HEK293 (cell line): Measurements from ENCODE around the gene GSTT4.

Source experiments
- CTCF ChIA-PET: fragments of 350-600 bp; formaldehyde crosslinking; extraction: SDS; loops from one replicate; lab custom pipeline; 2021; ENCODE audit warnings: antibody characterized with exemption; lab: Yijun Ruan, JAX
- POLR2A ChIA-PET: fragments of 300-600 bp; formaldehyde crosslinking; extraction: SDS; loops from one replicate; lab custom pipeline; 2020; ENCODE audit warnings: antibody characterized with exemption, inconsistent platforms; lab: Yijun Ruan, JAX
- H3K27ac ChIP-seq: fragments of 200-500 bp; sonication (Bioruptor generic); 2 replicates; pipeline ENCODE4 v1.5.1; 2014; ENCODE audit warnings: low read depth, low read length, control low read depth, inconsistent platforms; ENCODE audit errors: extremely low read depth
- H3K36me3 ChIP-seq, 2 experiments: fragments of 200-500 bp in 1 of 2; sonication (Bioruptor generic) in 1 of 2; 1 replicate in 1 of 2; 2 replicates in 1 of 2; pipeline ENCODE4 v1.5.1; 2014 to 2017; ENCODE audit warnings: inconsistent platforms in 2 of 2, low read length in 2 of 2; ENCODE audit not compliant: control insufficient read depth in 2 of 2, insufficient read depth in 1 of 2
- H3K4me1 ChIP-seq: fragments of 200-500 bp; sonication (Bioruptor generic); 2 replicates; pipeline ENCODE4 v1.5.1; 2014; ENCODE audit warnings: mild to moderate bottlenecking, low read length, inconsistent platforms; ENCODE audit not compliant: control insufficient read depth, insufficient read depth
- H3K4me3 ChIP-seq: 2 replicates; pipeline ENCODE4 v1.5.1; 2011; ENCODE audit warnings: low read depth, mild to moderate bottlenecking, control low read depth, low read length, moderate library complexity
- H3K9me3 ChIP-seq: fragments of 200-500 bp; sonication (Bioruptor generic); 2 replicates; pipeline ENCODE4 v1.5.1; 2014; ENCODE audit warnings: low read depth, low read length, inconsistent platforms; ENCODE audit not compliant: control insufficient read depth, insufficient read depth
- BCL11A ChIP-seq: fragments of 450-650 bp; formaldehyde crosslinking; IDR thresholded peaks from 2 replicates; pipeline ENCODE4 v1.5.1; 2016; ENCODE audit warnings: low read depth, missing biosample characterization, missing genetic modification characterization
- HOXC10 ChIP-seq: sonication (generic); formaldehyde crosslinking; IDR thresholded peaks from 2 replicates; pipeline ENCODE4 v1.8.1; 2023; ENCODE audit warnings: mild to moderate bottlenecking, missing genetic modification reagents
- HOXD13 ChIP-seq: sonication (generic); formaldehyde crosslinking; IDR thresholded peaks from 2 replicates; pipeline ENCODE4 v1.8.0; 2022; ENCODE audit warnings: missing genetic modification reagents, borderline replicate concordance
- INSM2 ChIP-seq: fragments of 450-650 bp; formaldehyde crosslinking; IDR thresholded peaks from 2 replicates; pipeline ENCODE4 v1.5.1; 2016; ENCODE audit warnings: missing biosample characterization, missing genetic modification characterization
- PBX3 ChIP-seq: sonication (generic); formaldehyde crosslinking; IDR thresholded peaks from 2 replicates; pipeline ENCODE4 v1.8.1; 2022; ENCODE audit warnings: mild to moderate bottlenecking, moderate library complexity, missing genetic modification reagents
- SCRT2 ChIP-seq: fragments of 450-650 bp; formaldehyde crosslinking; IDR thresholded peaks from 2 replicates; pipeline ENCODE4 v1.5.1; 2016; ENCODE audit warnings: missing biosample characterization, missing genetic modification characterization
- SP3 ChIP-seq: fragments of 450-650 bp; formaldehyde crosslinking; IDR thresholded peaks from 2 replicates; pipeline ENCODE4 v1.5.1; 2016; ENCODE audit warnings: missing biosample characterization, missing genetic modification characterization
- ZBTB1 ChIP-seq: fragments of 450-650 bp; formaldehyde crosslinking; IDR thresholded peaks from 2 replicates; pipeline ENCODE4 v1.5.1; 2016; ENCODE audit warnings: missing biosample characterization, missing genetic modification characterization
- ZFP41 ChIP-seq: fragments of 450-650 bp; formaldehyde crosslinking; IDR thresholded peaks from 2 replicates; pipeline ENCODE4 v1.5.1; 2016; ENCODE audit warnings: missing biosample characterization, missing genetic modification characterization, borderline replicate concordance
- ZNF114 ChIP-seq: fragments of 450-650 bp; formaldehyde crosslinking; IDR thresholded peaks from 2 replicates; pipeline ENCODE4 v1.5.0; 2017; ENCODE audit warnings: missing biosample characterization, missing genetic modification characterization
- ZNF140 ChIP-seq: fragments of 450-650 bp; formaldehyde crosslinking; IDR thresholded peaks from 2 replicates; pipeline ENCODE4 v1.5.1; 2016; ENCODE audit warnings: missing biosample characterization, missing genetic modification characterization
- ZNF146 ChIP-seq: fragments of 450-650 bp; formaldehyde crosslinking; IDR thresholded peaks from 2 replicates; pipeline ENCODE4 v1.5.1; 2016; ENCODE audit warnings: missing biosample characterization, missing genetic modification characterization
- ZNF175 ChIP-seq: fragments of 450-650 bp; formaldehyde crosslinking; IDR thresholded peaks from 2 replicates; pipeline ENCODE4 v1.5.1; 2016; ENCODE audit warnings: missing biosample characterization, missing genetic modification characterization
- ZNF2 ChIP-seq: fragments of 450-650 bp; formaldehyde crosslinking; IDR thresholded peaks from 2 replicates; pipeline ENCODE4 v1.5.1; 2016; ENCODE audit warnings: missing biosample characterization, missing genetic modification characterization
- ZNF266 ChIP-seq: fragments of 450-650 bp; formaldehyde crosslinking; IDR thresholded peaks from 2 replicates; pipeline ENCODE4 v1.5.1; 2016; ENCODE audit warnings: missing biosample characterization, missing genetic modification characterization, low read depth
- ZNF335 ChIP-seq: fragments of 450-650 bp; formaldehyde crosslinking; conservative IDR thresholded peaks from 2 replicates; pipeline ENCODE4 v1.5.1; 2016; ENCODE audit warnings: missing biosample characterization, missing genetic modification characterization
- ZNF394 ChIP-seq: fragments of 450-650 bp; formaldehyde crosslinking; IDR thresholded peaks from 2 replicates; pipeline ENCODE4 v1.5.1; 2016; ENCODE audit warnings: missing biosample characterization, missing genetic modification characterization, mild to moderate bottlenecking, moderate library complexity, borderline replicate concordance
- ZNF48 ChIP-seq: fragments of 450-650 bp; formaldehyde crosslinking; IDR thresholded peaks from 2 replicates; pipeline ENCODE4 v1.5.1; 2016; ENCODE audit warnings: missing biosample characterization, missing genetic modification characterization
- ZNF510 ChIP-seq: fragments of 450-650 bp; formaldehyde crosslinking; IDR thresholded peaks from 2 replicates; pipeline ENCODE4 v1.5.1; 2018; ENCODE audit warnings: mild to moderate bottlenecking, missing genetic modification characterization, missing biosample characterization; ENCODE audit not compliant: insufficient replicate concordance
- ZNF560 ChIP-seq: fragments of 450-650 bp; formaldehyde crosslinking; IDR thresholded peaks from 2 replicates; pipeline ENCODE4 v1.5.1; 2017; ENCODE audit warnings: missing biosample characterization, missing genetic modification characterization, borderline replicate concordance
- ZNF621 ChIP-seq: fragments of 450-650 bp; formaldehyde crosslinking; IDR thresholded peaks from 2 replicates; pipeline ENCODE4 v1.5.1; 2017; ENCODE audit warnings: missing biosample characterization, missing genetic modification characterization
- ZNF624 ChIP-seq: fragments of 450-650 bp; formaldehyde crosslinking; IDR thresholded peaks from 2 replicates; pipeline ENCODE4 v1.5.1; 2017; ENCODE audit warnings: missing biosample characterization, missing genetic modification characterization
- ZNF704 ChIP-seq: fragments of 450-650 bp; formaldehyde crosslinking; IDR thresholded peaks from 2 replicates; pipeline ENCODE4 v1.5.1; 2016; ENCODE audit warnings: missing biosample characterization, missing genetic modification characterization
- ZSCAN23 ChIP-seq: fragments of 450-650 bp; formaldehyde crosslinking; IDR thresholded peaks from 2 replicates; pipeline ENCODE4 v1.5.1; 2016; ENCODE audit warnings: missing biosample characterization, missing genetic modification characterization
- ZSCAN30 ChIP-seq: fragments of 450-650 bp; IDR thresholded peaks from 2 replicates; pipeline ENCODE4 v1.5.1; 2018; ENCODE audit warnings: missing biosample characterization, mild to moderate bottlenecking, missing genetic modification characterization, moderate library complexity
- TF ChIP-seq, protein P1 (sequence below): fragments of 450-650 bp; formaldehyde crosslinking; IDR thresholded peaks from 2 replicates; pipeline ENCODE4 v1.5.1; 2016; ENCODE audit warnings: missing biosample characterization, missing genetic modification characterization
- TF ChIP-seq, protein P2 (sequence below): fragments of 450-650 bp; formaldehyde crosslinking; conservative IDR thresholded peaks from 2 replicates; pipeline ENCODE4 v1.5.1; 2016; ENCODE audit warnings: low read depth, missing biosample characterization, missing genetic modification characterization

Gene GSTT4

GRCh38 chr22:24046024-24046423, 40.8 kb upstream of the GSTT4 start:
- Histone ChIP-seq H3K4me1 (no peaks in the 10 kb centered on the region), H3K36me3 (peaks cover 35 to 97% of the 10 kb centered on the region in 2 experiments), H3K4me3 (no peak overlapping the region), H3K9me3 (no peaks in the 10 kb centered on the region), H3K27ac (no peak overlapping the region)
- ChIA-PET CTCF (interaction anchor here (0.7 kb wide), 1 partner anchor 769 kb away, joined by 3 read pairs; no protein-coding TSS in a partner anchor), POLR2A (interaction anchor here (1.2 kb wide), 1 partner anchor 34 kb away, joined by 3 read pairs; no protein-coding TSS in a partner anchor)
- TF ChIP-seq SCRT2 (tag by site-specific recombination) (no peak), ZNF2 (tag by site-specific recombination) (no peak), ZNF266 (tag by site-specific recombination) (no peak), ZNF621 (tag by site-specific recombination) (no peak), PBX3 (CRISPR knock-in tag) (no peak), ZNF114 (tag by site-specific recombination) (no peak), BCL11A (tag by site-specific recombination) (no peak), ZNF175 (tag by site-specific recombination) (no peak), ZNF510 (tag by site-specific recombination) (no peak), INSM2 (tag by site-specific recombination) (no peak), ZNF140 (tag by site-specific recombination) (no peak), ZNF704 (no peak), ZSCAN30 (tag by site-specific recombination) (no peak)

DNA sequence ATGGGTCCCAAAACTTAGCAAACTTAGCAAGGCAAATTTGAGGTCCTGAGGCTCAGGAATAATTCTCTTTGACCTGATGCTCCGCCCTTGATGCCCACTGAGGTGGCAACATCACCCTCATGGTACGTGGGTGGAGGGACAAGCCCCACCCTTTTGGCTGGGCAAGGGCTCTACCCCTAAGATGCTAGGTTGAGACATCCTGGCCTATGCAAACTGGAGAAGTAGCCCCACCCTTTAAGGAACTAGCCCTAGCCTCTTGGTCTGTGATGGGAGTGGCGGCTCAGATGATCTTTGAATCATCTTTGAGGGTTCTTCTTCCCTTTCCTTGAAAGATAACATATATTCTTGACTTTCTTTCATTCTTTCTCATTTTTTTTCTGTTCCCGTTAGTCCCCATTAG, 38.7 kb upstream of the GSTT4 start:
- POLR2A ChIA-PET = no interaction called here
- Histone ChIP-seq H3K9me3 (no peaks in the 10 kb centered on the region), H3K4me1 (no peaks in the 10 kb centered on the region), H3K4me3 (no peak overlapping the region), H3K27ac (no peak overlapping the region), H3K36me3 (peaks cover 29 to 97% of the 10 kb centered on the region in 2 experiments)
- CTCF ChIA-PET = no interaction called here
- TF ChIP-seq ZSCAN23 (tag by site-specific recombination) (no peak), ZNF335 (tag by site-specific recombination) (no peak), ZBTB1 (no peak), ZNF624 (no peak), HOXC10 (CRISPR knock-in tag) (no peak), ZNF394 (no peak), ZNF560 (tag by site-specific recombination) (no peak), ZNF146 (tag by site-specific recombination) (no peak), BCL11A (tag by site-specific recombination) (no peak), SP3 (tag by site-specific recombination) (no peak), ZFP41 (no peak), HOXD13 (no peak), ZNF48 (tag by site-specific recombination) (no peak)
- TF ChIP-seq, protein P1, sequence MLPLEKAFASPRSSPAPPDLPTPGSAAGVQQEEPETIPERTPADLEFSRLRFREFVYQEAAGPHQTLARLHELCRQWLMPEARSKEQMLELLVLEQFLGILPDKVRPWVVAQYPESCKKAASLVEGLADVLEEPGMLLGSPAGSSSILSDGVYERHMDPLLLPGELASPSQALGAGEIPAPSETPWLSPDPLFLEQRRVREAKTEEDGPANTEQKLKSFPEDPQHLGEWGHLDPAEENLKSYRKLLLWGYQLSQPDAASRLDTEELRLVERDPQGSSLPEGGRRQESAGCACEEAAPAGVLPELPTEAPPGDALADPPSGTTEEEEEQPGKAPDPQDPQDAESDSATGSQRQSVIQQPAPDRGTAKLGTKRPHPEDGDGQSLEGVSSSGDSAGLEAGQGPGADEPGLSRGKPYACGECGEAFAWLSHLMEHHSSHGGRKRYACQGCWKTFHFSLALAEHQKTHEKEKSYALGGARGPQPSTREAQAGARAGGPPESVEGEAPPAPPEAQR (tag by site-specific recombination) = no peak
- TF ChIP-seq, protein P2, sequence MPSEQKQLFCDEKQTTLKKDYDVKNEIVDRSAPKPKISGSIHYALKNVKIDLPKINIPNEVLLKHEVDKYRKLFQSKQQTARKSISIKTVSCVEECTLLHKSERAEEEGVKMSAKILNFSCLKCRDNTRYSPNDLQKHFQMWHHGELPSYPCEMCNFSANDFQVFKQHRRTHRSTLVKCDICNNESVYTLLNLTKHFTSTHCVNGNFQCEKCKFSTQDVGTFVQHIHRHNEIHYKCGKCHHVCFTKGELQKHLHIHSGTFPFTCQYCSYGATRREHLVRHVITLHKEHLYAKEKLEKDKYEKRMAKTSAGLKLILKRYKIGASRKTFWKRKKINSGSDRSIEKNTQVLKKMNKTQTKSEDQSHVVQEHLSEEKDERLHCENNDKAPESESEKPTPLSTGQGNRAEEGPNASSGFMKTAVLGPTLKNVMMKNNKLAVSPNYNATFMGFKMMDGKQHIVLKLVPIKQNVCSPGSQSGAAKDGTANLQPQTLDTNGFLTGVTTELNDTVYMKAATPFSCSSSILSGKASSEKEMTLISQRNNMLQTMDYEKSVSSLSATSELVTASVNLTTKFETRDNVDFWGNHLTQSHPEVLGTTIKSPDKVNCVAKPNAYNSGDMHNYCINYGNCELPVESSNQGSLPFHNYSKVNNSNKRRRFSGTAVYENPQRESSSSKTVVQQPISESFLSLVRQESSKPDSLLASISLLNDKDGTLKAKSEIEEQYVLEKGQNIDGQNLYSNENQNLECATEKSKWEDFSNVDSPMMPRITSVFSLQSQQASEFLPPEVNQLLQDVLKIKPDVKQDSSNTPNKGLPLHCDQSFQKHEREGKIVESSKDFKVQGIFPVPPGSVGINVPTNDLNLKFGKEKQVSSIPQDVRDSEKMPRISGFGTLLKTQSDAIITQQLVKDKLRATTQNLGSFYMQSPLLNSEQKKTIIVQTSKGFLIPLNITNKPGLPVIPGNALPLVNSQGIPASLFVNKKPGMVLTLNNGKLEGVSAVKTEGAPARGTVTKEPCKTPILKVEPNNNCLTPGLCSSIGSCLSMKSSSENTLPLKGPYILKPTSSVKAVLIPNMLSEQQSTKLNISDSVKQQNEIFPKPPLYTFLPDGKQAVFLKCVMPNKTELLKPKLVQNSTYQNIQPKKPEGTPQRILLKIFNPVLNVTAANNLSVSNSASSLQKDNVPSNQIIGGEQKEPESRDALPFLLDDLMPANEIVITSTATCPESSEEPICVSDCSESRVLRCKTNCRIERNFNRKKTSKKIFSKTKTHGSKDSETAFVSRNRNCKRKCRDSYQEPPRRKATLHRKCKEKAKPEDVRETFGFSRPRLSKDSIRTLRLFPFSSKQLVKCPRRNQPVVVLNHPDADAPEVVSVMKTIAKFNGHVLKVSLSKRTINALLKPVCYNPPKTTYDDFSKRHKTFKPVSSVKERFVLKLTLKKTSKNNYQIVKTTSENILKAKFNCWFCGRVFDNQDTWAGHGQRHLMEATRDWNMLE = no peak
